ENCODE data around the gene NPHP4.
A peak's percentile ranks its signal among the peaks of the same experiment; 100 is the strongest.

DNA sequence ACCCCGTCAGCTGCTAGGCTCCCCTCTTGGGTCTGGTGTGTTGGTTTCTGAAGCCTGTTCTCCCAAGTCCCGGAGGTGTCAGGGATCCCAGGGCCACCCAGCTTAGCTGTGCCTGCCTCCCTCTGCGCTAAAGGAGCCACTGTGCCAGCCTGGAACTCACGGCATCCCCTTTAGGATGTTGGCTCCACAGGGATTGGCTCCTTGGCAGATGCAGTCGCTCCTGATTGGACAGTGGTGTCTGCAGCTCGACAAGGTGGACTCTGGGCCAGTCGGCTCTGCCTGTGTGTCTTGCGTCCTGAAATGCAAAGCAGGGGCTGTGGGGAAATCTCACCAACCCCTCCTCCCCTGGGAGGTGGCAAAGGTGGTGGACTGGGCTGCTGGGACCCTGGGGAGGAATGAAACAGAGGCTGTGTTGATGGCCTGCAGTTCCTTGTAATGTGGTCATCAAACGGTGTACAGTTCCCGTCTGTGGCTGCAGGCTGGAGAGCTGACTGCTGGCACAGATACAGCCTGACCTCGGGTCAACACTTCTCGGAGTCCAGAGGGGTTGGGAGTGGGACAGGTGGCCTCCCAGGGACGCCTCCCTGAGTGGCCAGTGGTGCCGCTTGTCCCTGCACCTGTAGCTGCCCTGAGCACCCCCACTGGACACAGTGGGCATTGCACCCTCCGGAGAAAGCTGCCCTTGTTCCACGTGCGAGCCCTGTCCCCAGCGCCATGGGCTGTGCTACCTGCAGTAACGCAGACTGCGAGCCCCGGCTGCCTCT lies 41.9 kb upstream of the NPHP4 start:
- TF ChIP-seq, protein P1, sequence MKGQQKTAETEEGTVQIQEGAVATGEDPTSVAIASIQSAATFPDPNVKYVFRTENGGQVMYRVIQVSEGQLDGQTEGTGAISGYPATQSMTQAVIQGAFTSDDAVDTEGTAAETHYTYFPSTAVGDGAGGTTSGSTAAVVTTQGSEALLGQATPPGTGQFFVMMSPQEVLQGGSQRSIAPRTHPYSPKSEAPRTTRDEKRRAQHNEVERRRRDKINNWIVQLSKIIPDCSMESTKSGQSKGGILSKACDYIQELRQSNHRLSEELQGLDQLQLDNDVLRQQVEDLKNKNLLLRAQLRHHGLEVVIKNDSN (CRISPR knock-in tag; IDR thresholded peaks at IDR 0.05) = no peak
- TF ChIP-seq, protein P2, sequence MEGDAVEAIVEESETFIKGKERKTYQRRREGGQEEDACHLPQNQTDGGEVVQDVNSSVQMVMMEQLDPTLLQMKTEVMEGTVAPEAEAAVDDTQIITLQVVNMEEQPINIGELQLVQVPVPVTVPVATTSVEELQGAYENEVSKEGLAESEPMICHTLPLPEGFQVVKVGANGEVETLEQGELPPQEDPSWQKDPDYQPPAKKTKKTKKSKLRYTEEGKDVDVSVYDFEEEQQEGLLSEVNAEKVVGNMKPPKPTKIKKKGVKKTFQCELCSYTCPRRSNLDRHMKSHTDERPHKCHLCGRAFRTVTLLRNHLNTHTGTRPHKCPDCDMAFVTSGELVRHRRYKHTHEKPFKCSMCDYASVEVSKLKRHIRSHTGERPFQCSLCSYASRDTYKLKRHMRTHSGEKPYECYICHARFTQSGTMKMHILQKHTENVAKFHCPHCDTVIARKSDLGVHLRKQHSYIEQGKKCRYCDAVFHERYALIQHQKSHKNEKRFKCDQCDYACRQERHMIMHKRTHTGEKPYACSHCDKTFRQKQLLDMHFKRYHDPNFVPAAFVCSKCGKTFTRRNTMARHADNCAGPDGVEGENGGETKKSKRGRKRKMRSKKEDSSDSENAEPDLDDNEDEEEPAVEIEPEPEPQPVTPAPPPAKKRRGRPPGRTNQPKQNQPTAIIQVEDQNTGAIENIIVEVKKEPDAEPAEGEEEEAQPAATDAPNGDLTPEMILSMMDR (IDR thresholded peaks at IDR 0.05) = peak; percentile 95
- no peak for TF ChIP-seq E2F4 (CRISPR knock-in tag; IDR thresholded peaks at IDR 0.05; ENCODE audit: borderline replicate concordance, low read depth)
- no peak for TF ChIP-seq HMGA2 (CRISPR knock-in tag; IDR thresholded peaks at IDR 0.05)
- TF ChIP-seq ZNF121 (CRISPR knock-in tag; IDR thresholded peaks at IDR 0.05) = no peak
- no peak for TF ChIP-seq ELF4 (CRISPR knock-in tag; IDR thresholded peaks at IDR 0.05; ENCODE audit: low read depth)
- no peak for TF ChIP-seq ZNF263 (CRISPR knock-in tag; IDR thresholded peaks at IDR 0.05; ENCODE audit: low read depth)
- no peak for TF ChIP-seq TCF7 (CRISPR knock-in tag; IDR thresholded peaks at IDR 0.05; ENCODE audit: low read depth)
- TF ChIP-seq CBFB (CRISPR knock-in tag; IDR thresholded peaks at IDR 0.05; ENCODE audit: low read depth) = no peak
- no peak for TF ChIP-seq FOXJ3 (CRISPR knock-in tag; IDR thresholded peaks at IDR 0.05; ENCODE audit: borderline replicate concordance)
- TF ChIP-seq NR1H2 (CRISPR knock-in tag; IDR thresholded peaks at IDR 0.05) = no peak
- TF ChIP-seq ZNF317 (CRISPR knock-in tag; IDR thresholded peaks at IDR 0.05; ENCODE audit: borderline replicate concordance, low read depth) = no peak
